ENCODE measurements around the gene SECISBP2L.

Gene SECISBP2L

DNA sequence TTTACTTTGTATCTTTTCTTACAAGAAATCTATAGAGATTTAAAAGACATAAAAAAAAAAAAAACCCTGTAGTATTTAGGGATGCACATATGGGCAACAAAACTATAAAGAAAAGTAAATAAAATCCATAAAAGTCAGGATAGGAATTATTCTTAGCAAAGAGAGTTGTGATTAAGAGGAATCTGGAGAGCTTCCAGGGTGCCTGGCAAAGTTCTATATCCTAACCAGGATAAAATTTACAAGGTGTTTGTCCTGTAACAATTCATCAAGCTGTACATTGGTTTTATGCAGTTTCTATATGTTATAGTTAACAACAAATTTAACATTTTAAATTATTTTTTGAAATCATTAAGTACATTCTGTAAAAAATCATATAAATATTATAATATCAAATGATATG is 7.9 kb downstream of the SECISBP2L start:
- H3K9me3 ChIP-seq (ENCODE audit: insufficient read depth, low read length): no peaks in the 10 kb centered on the region
- no peak overlapping the region for H3K4me3 ChIP-seq (ENCODE audit: low read length)
- peaks cover 11% of the 10 kb centered on the region for H3K36me3 ChIP-seq (replicated peaks; ENCODE audit: low read depth, low read length)
- 0 out of 2 replicates have a peak, but pooled peaks cover 5% of the 10 kb centered on the region for H3K4me1 ChIP-seq (ENCODE audit: low read length)
- peaks cover 30% of the 10 kb centered on the region; the same call in 1 of the 2 replicates for H4K20me1 ChIP-seq (ENCODE audit: insufficient read depth, low read length)
- H3K27me3 ChIP-seq (ENCODE audit: low read depth, low read length): no peaks in the 10 kb centered on the region
- H3K4me2 ChIP-seq (ENCODE audit: low read length): no peak overlapping the region
- H2AFZ ChIP-seq (ENCODE audit: low read depth, low read length): no peak overlapping the region
- H3K79me2 ChIP-seq (ENCODE audit: low read length): peaks cover 28% of the 10 kb centered on the region
- H3K27ac ChIP-seq (ENCODE audit: low read length): no peak overlapping the region
- TF ChIP-seq, protein P1, sequence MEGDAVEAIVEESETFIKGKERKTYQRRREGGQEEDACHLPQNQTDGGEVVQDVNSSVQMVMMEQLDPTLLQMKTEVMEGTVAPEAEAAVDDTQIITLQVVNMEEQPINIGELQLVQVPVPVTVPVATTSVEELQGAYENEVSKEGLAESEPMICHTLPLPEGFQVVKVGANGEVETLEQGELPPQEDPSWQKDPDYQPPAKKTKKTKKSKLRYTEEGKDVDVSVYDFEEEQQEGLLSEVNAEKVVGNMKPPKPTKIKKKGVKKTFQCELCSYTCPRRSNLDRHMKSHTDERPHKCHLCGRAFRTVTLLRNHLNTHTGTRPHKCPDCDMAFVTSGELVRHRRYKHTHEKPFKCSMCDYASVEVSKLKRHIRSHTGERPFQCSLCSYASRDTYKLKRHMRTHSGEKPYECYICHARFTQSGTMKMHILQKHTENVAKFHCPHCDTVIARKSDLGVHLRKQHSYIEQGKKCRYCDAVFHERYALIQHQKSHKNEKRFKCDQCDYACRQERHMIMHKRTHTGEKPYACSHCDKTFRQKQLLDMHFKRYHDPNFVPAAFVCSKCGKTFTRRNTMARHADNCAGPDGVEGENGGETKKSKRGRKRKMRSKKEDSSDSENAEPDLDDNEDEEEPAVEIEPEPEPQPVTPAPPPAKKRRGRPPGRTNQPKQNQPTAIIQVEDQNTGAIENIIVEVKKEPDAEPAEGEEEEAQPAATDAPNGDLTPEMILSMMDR (IDR thresholded peaks at IDR 0.05; ENCODE audit: low read depth, low read length): no peak
- no peak for TF ChIP-seq EZH2phosphoT487 (IDR thresholded peaks at IDR 0.05; ENCODE audit: low read depth)
- H3K9ac ChIP-seq (ENCODE audit: low read length): no peak overlapping the region

DNA sequence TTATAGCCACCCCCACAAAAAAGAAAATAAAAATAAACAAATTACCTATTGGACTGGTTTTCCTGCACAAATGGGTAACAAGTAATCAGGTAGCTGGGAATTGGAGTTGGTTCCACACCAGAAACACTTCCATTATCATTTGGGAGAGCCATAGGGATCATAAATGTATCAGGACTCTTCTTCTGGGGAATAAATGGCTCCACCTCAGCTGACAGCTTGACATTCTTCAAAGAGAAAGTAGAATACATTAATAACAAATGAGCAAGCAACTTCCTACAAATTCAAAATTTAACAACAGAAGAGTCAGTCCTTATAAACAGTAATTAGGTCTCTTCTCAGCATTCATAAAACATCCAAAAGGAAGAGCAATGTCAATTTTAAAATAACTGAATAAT is 8.7 kb downstream of the SECISBP2L start:
- Histone ChIP-seq H3K27ac (ENCODE audit: low read length) (no peak overlapping the region), H3K4me3 (ENCODE audit: low read length) (no peak overlapping the region), H3K79me2 (ENCODE audit: low read length) (peaks cover 23% of the 10 kb centered on the region), H4K20me1 (ENCODE audit: insufficient read depth, low read length) (peaks cover 30% of the 10 kb centered on the region; the same call in 1 of the 2 replicates), H3K9ac (ENCODE audit: low read length) (no peak overlapping the region), H3K36me3 (replicated peaks; ENCODE audit: low read depth, low read length) (peaks cover 11% of the 10 kb centered on the region), H3K4me1 (ENCODE audit: low read length) (0 out of 2 replicates have a peak, but pooled peaks cover 5% of the 10 kb centered on the region), H3K9me3 (ENCODE audit: insufficient read depth, low read length) (no peaks in the 10 kb centered on the region), H3K4me2 (ENCODE audit: low read length) (no peak overlapping the region), H2AFZ (ENCODE audit: low read depth, low read length) (no peak overlapping the region), H3K27me3 (ENCODE audit: low read depth, low read length) (no peaks in the 10 kb centered on the region)
- TF ChIP-seq, protein P1 (IDR thresholded peaks at IDR 0.05; ENCODE audit: low read depth, low read length): no peak

DNA sequence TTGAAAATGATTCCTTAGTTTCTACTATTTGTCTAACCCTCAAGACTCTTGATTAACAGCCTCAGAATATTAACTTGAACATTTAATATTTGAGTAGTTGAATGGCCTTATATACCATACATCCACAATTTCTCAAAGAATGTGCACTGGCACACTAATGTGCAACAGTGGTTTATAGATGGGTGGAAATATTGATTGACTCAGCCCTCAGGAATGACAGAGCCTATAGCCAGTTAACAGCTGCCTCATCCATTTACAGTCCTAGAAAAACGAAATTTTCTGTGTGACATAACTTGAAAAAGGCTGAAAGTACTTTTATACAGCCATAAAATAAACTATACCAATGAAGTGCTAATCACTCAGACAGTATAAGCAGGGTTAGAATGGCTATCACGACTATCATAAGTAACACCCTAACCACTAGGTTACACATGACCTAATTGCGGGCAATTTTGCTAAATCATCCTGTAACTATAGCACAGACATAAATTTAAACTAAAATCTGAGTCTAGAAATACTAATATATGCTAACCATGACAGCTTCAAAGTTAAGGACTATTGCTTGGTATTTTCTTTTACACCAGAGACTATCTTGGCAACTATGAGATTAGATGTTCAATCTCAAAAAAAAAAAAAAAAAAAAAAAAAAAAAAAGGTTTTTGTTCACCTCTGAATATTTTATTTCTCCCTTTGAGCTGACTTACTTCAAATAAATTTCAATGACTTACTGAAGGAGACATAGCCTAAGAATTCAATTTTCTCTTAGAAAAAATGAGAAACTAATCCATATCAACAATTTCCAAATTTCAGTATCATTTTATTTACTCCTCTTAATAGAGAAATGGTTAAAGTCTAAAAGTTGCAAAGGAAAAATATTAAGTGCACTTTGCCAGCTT is 9.3 kb downstream of the SECISBP2L start:
- H2AFZ ChIP-seq (ENCODE audit: low read depth, low read length): no peak overlapping the region

DNA sequence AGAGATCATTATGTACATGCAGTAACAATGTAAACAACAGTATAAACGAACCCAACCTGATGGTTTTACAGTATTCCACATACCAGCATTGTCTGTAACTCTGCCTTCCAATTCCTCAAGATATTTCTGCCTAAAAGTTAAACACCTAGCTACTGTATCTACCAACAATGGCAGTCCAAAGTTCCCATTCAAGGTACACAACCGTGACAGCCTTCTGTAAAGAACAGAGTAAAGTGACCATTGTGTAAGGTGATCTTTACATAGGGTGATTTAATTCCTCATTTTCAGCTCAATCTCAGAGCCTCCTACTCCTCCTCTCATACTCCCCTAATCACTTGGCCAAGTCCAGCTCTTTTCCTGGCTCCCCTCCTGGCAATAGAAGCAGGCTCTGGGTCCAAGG is 10.4 kb downstream of the SECISBP2L start:
- Histone ChIP-seq H2AFZ (ENCODE audit: low read depth, low read length) (no peak overlapping the region), H4K20me1 (ENCODE audit: insufficient read depth, low read length) (peaks cover 14% of the 10 kb centered on the region; the same call in 1 of the 2 replicates), H3K9ac (ENCODE audit: low read length) (no peak overlapping the region), H3K4me2 (ENCODE audit: low read length) (no peak overlapping the region), H3K9me3 (ENCODE audit: insufficient read depth, low read length) (no peaks in the 10 kb centered on the region), H3K27ac (ENCODE audit: low read length) (no peak overlapping the region), H3K4me3 (ENCODE audit: low read length) (no peak overlapping the region), H3K36me3 (replicated peaks; ENCODE audit: low read depth, low read length) (peaks cover 11% of the 10 kb centered on the region), H3K79me2 (ENCODE audit: low read length) (peaks cover 6% of the 10 kb centered on the region), H3K27me3 (ENCODE audit: low read depth, low read length) (no peaks in the 10 kb centered on the region), H3K4me1 (ENCODE audit: low read length) (0 out of 2 replicates have a peak, but pooled peaks cover 5% of the 10 kb centered on the region)
- no peak for TF ChIP-seq EZH2phosphoT487 (IDR thresholded peaks at IDR 0.05; ENCODE audit: low read depth)
- TF ChIP-seq, protein P1 (IDR thresholded peaks at IDR 0.05; ENCODE audit: low read depth, low read length): no peak

More for the DNA sequence above, 9.3 kb downstream of the SECISBP2L start:
- Histone ChIP-seq H3K9me3 (ENCODE audit: insufficient read depth, low read length) (no peaks in the 10 kb centered on the region), H3K36me3 (replicated peaks; ENCODE audit: low read depth, low read length) (peaks cover 11% of the 10 kb centered on the region), H3K27ac (ENCODE audit: low read length) (no peak overlapping the region), H3K27me3 (ENCODE audit: low read depth, low read length) (no peaks in the 10 kb centered on the region), H3K9ac (ENCODE audit: low read length) (no peak overlapping the region), H3K4me2 (ENCODE audit: low read length) (no peak overlapping the region), H3K4me1 (ENCODE audit: low read length) (0 out of 2 replicates have a peak, but pooled peaks cover 5% of the 10 kb centered on the region), H4K20me1 (ENCODE audit: insufficient read depth, low read length) (peaks cover 24% of the 10 kb centered on the region; the same call in 1 of the 2 replicates), H3K4me3 (ENCODE audit: low read length) (no peak overlapping the region), H3K79me2 (ENCODE audit: low read length) (peaks cover 17% of the 10 kb centered on the region)
- TF ChIP-seq, protein P1 (IDR thresholded peaks at IDR 0.05; ENCODE audit: low read depth, low read length): no peak
- TF ChIP-seq EZH2phosphoT487 (IDR thresholded peaks at IDR 0.05; ENCODE audit: low read depth): no peak

All from OCI-LY3 (cell line).